Measurements from ENCODE around the gene PWP2. TPM values are rescaled to one million over a fixed set of nuclear protein-coding genes. Genes with fewer than 3 reads are reported as not detected.
"Not testable (repeated sequence)": the region's sequence is repeated elsewhere in the genome, so short reads cannot be mapped to it uniquely, and the experiment has no call there.

Gene PWP2
- total and polyA plus RNA-seq, 7 experiments from 2014 or later, result 8.7 to 42.3 (median 21.9) TPM

DNA sequence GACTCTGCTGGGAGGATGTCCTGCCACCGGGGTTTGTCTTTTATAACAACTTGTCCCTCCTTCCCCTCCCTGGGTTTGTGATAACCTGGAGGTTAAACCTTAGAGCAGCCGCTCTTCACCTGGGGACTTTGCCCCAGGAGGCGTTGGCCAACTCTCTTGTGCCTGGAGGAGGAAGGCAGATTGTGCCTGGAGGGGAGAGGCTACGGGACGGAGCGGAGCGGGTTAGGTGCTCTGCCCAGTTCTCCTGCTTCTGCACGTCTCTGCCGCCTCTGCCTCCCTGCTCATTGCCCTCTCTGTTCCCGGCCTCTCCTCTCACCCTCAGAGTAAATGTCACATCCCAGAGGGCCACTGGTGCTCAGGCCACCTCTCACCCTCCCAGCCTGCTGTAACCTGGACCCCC is 63.1 kb downstream of the PWP2 start:
- ATAC-seq; H3K27me3 Mint-ChIP-seq; H3K4me1 ChIP-seq (ENCODE audit: control insufficient read depth in 2 of 2, insufficient read depth in 2 of 2, low read length in 2 of 2); H3K4me3 ChIP-seq (ENCODE audit: low read length); H3K27ac Mint-ChIP-seq; H3K9me3 Mint-ChIP-seq; H3K27me3 ChIP-seq (ENCODE audit: control insufficient read depth in 2 of 2, insufficient read depth in 2 of 2, low read length in 2 of 2); H3K36me3 ChIP-seq (ENCODE audit: control insufficient read depth in 2 of 3, insufficient read depth in 3 of 3, low read length in 3 of 3); H3K4me3 Mint-ChIP-seq; H3K9me3 ChIP-seq (ENCODE audit: control insufficient read depth in 2 of 3, low read length in 3 of 3); H3K27ac ChIP-seq (ENCODE audit: low read depth, low read length); H3K36me3 Mint-ChIP-seq; H3K4me1 Mint-ChIP-seq; CTCF ChIA-PET; POLR2A ChIA-PET; DNase-seq; intact Hi-C loops (cut with micrococcal nuclease): not testable (repeated sequence)

DNA sequence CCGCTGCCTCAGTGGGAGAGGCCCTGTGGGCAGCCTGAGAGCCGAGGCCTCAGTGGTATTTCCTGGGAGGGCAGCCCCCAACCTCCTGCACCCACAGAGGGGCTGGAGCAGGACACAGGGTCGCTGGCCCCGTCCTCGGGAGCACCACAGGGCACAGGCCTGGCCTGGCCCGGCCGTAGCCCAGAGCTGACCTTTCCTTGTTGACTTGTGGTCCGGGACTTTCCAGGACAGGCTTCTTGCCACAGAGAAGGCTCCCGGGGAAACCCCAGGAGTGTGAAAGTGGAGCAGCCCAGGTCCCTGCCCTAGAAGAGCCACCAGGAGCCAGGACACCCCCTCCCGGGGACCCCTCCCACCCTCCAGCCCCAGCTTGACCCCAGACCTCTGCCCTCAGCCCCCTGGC is 63.7 kb downstream of the PWP2 start:
- CTCF ChIA-PET; H3K9me3 ChIP-seq (ENCODE audit: control insufficient read depth in 2 of 3, low read length in 3 of 3); intact Hi-C loops (cut with micrococcal nuclease); H3K27me3 ChIP-seq (ENCODE audit: control insufficient read depth in 2 of 2, insufficient read depth in 2 of 2, low read length in 2 of 2); H3K4me1 Mint-ChIP-seq; H3K36me3 ChIP-seq (ENCODE audit: control insufficient read depth in 2 of 3, insufficient read depth in 3 of 3, low read length in 3 of 3); H3K4me3 ChIP-seq (ENCODE audit: low read length); ATAC-seq; H3K27ac Mint-ChIP-seq; POLR2A ChIA-PET; H3K27me3 Mint-ChIP-seq; DNase-seq; H3K4me1 ChIP-seq (ENCODE audit: control insufficient read depth in 2 of 2, insufficient read depth in 2 of 2, low read length in 2 of 2); H3K4me3 Mint-ChIP-seq; H3K36me3 Mint-ChIP-seq; H3K9me3 Mint-ChIP-seq; H3K27ac ChIP-seq (ENCODE audit: low read depth, low read length): not testable (repeated sequence)

- H3K4me3 ChIP-seq (ENCODE audit: low read length); H3K9me3 ChIP-seq (ENCODE audit: control insufficient read depth in 2 of 3, low read length in 3 of 3); H3K27me3 ChIP-seq (ENCODE audit: control insufficient read depth in 2 of 2, insufficient read depth in 2 of 2, low read length in 2 of 2); intact Hi-C loops (cut with micrococcal nuclease); CTCF ChIA-PET; H3K9me3 Mint-ChIP-seq; H3K4me1 Mint-ChIP-seq; H3K4me1 ChIP-seq (ENCODE audit: control insufficient read depth in 2 of 2, insufficient read depth in 2 of 2, low read length in 2 of 2); H3K36me3 ChIP-seq (ENCODE audit: control insufficient read depth in 2 of 3, insufficient read depth in 3 of 3, low read length in 3 of 3); H3K4me3 Mint-ChIP-seq; DNase-seq; H3K27ac ChIP-seq (ENCODE audit: low read depth, low read length); POLR2A ChIA-PET; H3K27ac Mint-ChIP-seq; H3K36me3 Mint-ChIP-seq; H3K27me3 Mint-ChIP-seq; ATAC-seq: not testable (repeated sequence)
Observed at GRCh38 chr21:44171962-44172572, 64.9 kb downstream of the PWP2 start.

- H3K27ac ChIP-seq (ENCODE audit: low read depth, low read length); intact Hi-C loops (cut with micrococcal nuclease); H3K36me3 Mint-ChIP-seq; H3K27me3 ChIP-seq (ENCODE audit: control insufficient read depth in 2 of 2, insufficient read depth in 2 of 2, low read length in 2 of 2); POLR2A ChIA-PET; H3K27me3 Mint-ChIP-seq; H3K4me3 Mint-ChIP-seq; CTCF ChIA-PET; DNase-seq; H3K4me1 ChIP-seq (ENCODE audit: control insufficient read depth in 2 of 2, insufficient read depth in 2 of 2, low read length in 2 of 2); H3K27ac Mint-ChIP-seq; H3K36me3 ChIP-seq (ENCODE audit: control insufficient read depth in 2 of 3, insufficient read depth in 3 of 3, low read length in 3 of 3); H3K9me3 Mint-ChIP-seq; H3K9me3 ChIP-seq (ENCODE audit: control insufficient read depth in 2 of 3, low read length in 3 of 3); H3K4me3 ChIP-seq (ENCODE audit: low read length); H3K4me1 Mint-ChIP-seq: not testable (repeated sequence)
- ATAC-seq, result peak; percentile 56
Observed at GRCh38 chr21:44172741-44173140, 65.5 kb downstream of the PWP2 start.

GRCh38 chr21:44175189-44175588 is 68.0 kb downstream of the PWP2 start:
- H3K9me3 Mint-ChIP-seq; H3K27me3 ChIP-seq (ENCODE audit: control insufficient read depth in 2 of 2, insufficient read depth in 2 of 2, low read length in 2 of 2); CTCF ChIA-PET; H3K36me3 Mint-ChIP-seq; H3K9me3 ChIP-seq (ENCODE audit: control insufficient read depth in 2 of 3, low read length in 3 of 3); H3K27ac ChIP-seq (ENCODE audit: low read depth, low read length); H3K36me3 ChIP-seq (ENCODE audit: control insufficient read depth in 2 of 3, insufficient read depth in 3 of 3, low read length in 3 of 3); intact Hi-C loops (cut with micrococcal nuclease); H3K27me3 Mint-ChIP-seq; H3K4me1 Mint-ChIP-seq; H3K4me3 ChIP-seq (ENCODE audit: low read length); H3K4me3 Mint-ChIP-seq; DNase-seq; H3K4me1 ChIP-seq (ENCODE audit: control insufficient read depth in 2 of 2, insufficient read depth in 2 of 2, low read length in 2 of 2); POLR2A ChIA-PET; H3K27ac Mint-ChIP-seq: not testable (repeated sequence)
- peak; percentile 84 for ATAC-seq

- H3K4me3 ChIP-seq (ENCODE audit: low read length); H3K27me3 ChIP-seq (ENCODE audit: control insufficient read depth in 2 of 2, insufficient read depth in 2 of 2, low read length in 2 of 2); H3K4me3 Mint-ChIP-seq; H3K36me3 ChIP-seq (ENCODE audit: control insufficient read depth in 2 of 3, insufficient read depth in 3 of 3, low read length in 3 of 3); H3K27me3 Mint-ChIP-seq; POLR2A ChIA-PET; H3K9me3 Mint-ChIP-seq; ATAC-seq; H3K27ac Mint-ChIP-seq; H3K9me3 ChIP-seq (ENCODE audit: control insufficient read depth in 2 of 3, low read length in 3 of 3); DNase-seq; H3K4me1 Mint-ChIP-seq; intact Hi-C loops (cut with micrococcal nuclease); H3K36me3 Mint-ChIP-seq; CTCF ChIA-PET; H3K4me1 ChIP-seq (ENCODE audit: control insufficient read depth in 2 of 2, insufficient read depth in 2 of 2, low read length in 2 of 2); H3K27ac ChIP-seq (ENCODE audit: low read depth, low read length): not testable (repeated sequence)
Observed at GRCh38 chr21:44176127-44176526, 68.9 kb downstream of the PWP2 start.
